ENCODE data around the gene COL7A1. TPM values are rescaled to one million over a fixed set of nuclear protein-coding genes. Genes with fewer than 3 reads are reported as not detected.

Gene COL7A1
- total and polyA plus RNA-seq, 2 donors (not counting 1 experiment from before 2014, with no cell fraction given), result 0.75 to 2.1 TPM

DNA sequence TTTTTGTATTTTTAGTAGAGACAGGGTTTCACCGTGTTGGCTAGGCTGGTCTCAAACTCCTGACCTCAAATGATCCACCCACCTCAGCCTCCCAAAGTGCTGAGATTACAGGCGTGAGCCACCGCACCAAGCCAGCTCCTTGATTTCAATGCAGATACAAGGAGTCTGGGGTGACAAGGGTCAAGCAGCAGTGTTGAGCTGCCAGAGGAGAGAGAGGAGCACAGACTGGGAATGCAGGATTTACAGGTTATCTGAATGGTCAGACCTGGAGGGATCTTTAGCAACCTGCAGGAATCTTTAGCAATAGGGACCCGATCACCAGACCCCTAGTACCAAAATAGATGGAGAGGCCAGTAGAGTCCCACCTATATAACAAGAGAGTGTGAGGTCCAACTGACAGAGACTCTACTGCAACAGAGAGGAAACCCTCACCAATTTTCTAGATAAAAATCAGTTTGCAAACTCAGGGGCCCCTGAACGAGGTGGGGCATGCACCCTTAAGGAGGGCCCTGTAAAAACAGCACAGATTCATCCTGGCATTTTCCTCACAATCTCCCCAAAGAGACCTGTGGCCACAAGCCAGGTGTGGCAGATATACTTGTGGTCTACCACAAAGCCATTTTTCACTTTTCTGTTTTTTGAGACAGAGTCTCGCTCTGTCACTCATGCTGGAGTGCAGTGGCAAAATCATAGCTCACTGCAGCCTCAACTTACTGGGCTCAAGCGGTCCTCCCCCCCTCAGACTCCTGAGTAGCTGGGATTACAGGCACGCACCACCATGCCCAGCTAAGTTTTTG is 80.5 kb downstream of the COL7A1 start:
- intact Hi-C loops (cut with micrococcal nuclease), result no loop called here
- Mint-ChIP-seq H3K27ac (no peak overlapping the region), H3K4me3 (no peak overlapping the region), H3K9me3 (ENCODE audit: insufficient read depth) (no peaks in the 10 kb centered on the region), H3K4me1 (peaks cover 4% of the 10 kb centered on the region), H3K27me3 (peaks cover 6% of the 10 kb centered on the region)
- Histone ChIP-seq H3K9ac (ENCODE audit: low read length) (no peak overlapping the region), H3K4me3 (ENCODE audit: control extremely low read depth in 1 of 5, extremely low read depth in 1 of 5, insufficient read depth in 1 of 5, low read depth in 2 of 5, low read length in 4 of 5) (no peak overlapping the region), H3K27ac (ENCODE audit: low read length in 2 of 2) (no peak overlapping the region), H2AFZ (ENCODE audit: insufficient read depth, low read depth, low read length, poor library complexity, severe bottlenecking) (no peak overlapping the region), H3K36me3 (replicated peaks in 1 of 2; ENCODE audit: control extremely low read depth in 1 of 2, control insufficient read depth in 1 of 2, extremely low read depth in 1 of 2, insufficient read depth in 2 of 2, low read length in 1 of 2) (no peaks in the 10 kb centered on the region), H3K9me3 (ENCODE audit: control extremely low read depth in 1 of 3, control insufficient read depth in 2 of 3, insufficient read depth in 1 of 3, low read length in 2 of 3) (no peaks in the 10 kb centered on the region), H3K4me1 (ENCODE audit: control insufficient read depth in 2 of 2, insufficient read depth in 2 of 2, low read length in 2 of 2) (peaks cover 0 to 8% of the 10 kb centered on the region in 2 donors), H3K79me2 (ENCODE audit: control insufficient read depth, insufficient read depth, low read length) (no peaks in the 10 kb centered on the region), H3K27me3 (replicated peaks in 1 of 4; ENCODE audit: control extremely low read depth in 1 of 4, control insufficient read depth in 3 of 4, insufficient read depth in 4 of 4, low read length in 3 of 4) (peaks cover 0 to 4% (median 0%) of the 10 kb centered on the region in 4 experiments), H3K4me2 (replicated peaks; ENCODE audit: low read depth, low read length, poor library complexity, severe bottlenecking) (no peak overlapping the region), H4K20me1 (ENCODE audit: control insufficient read depth, insufficient read depth, low read length, poor library complexity, severe bottlenecking) (no peaks in the 10 kb centered on the region)
- ChIA-PET POLR2A (interaction anchor here (0.7 kb wide), 1 partner anchor 7 kb away, joined by 3 read pairs; no protein-coding TSS in a partner anchor), CTCF (interaction anchor here (0.9 to 1.9 kb wide), 2 partner anchors 17 to 114 kb away, joined by 3 to 8 read pairs; no protein-coding TSS in a partner anchor)
- TF ChIP-seq, protein P1, sequence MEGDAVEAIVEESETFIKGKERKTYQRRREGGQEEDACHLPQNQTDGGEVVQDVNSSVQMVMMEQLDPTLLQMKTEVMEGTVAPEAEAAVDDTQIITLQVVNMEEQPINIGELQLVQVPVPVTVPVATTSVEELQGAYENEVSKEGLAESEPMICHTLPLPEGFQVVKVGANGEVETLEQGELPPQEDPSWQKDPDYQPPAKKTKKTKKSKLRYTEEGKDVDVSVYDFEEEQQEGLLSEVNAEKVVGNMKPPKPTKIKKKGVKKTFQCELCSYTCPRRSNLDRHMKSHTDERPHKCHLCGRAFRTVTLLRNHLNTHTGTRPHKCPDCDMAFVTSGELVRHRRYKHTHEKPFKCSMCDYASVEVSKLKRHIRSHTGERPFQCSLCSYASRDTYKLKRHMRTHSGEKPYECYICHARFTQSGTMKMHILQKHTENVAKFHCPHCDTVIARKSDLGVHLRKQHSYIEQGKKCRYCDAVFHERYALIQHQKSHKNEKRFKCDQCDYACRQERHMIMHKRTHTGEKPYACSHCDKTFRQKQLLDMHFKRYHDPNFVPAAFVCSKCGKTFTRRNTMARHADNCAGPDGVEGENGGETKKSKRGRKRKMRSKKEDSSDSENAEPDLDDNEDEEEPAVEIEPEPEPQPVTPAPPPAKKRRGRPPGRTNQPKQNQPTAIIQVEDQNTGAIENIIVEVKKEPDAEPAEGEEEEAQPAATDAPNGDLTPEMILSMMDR (IDR thresholded peaks at IDR 0.05), result no peak
- TF ChIP-seq EZH2 (IDR thresholded peaks at IDR 0.05; ENCODE audit: borderline replicate concordance, insufficient read depth, low read depth, low read length, poor library complexity, severe bottlenecking), result no peak
- 49% methylated on average over 6 of the region's 8 CpGs for WGBS (ENCODE audit: insufficient coverage)
- ATAC-seq (ENCODE audit: low read depth), result no peak
- no peak for DNase-seq

Small RNA genes within 50 kb of the gene (small RNA-seq; reads per million reads assigned to genes)
- gene MIR6823 (ENCODE audit: insufficient read length, low read depth, low replicate concordance), result not detected

Other genes with a start within 250 kb of the COL7A1 start
- not detected in 2 replicates for gene FBXW12, start 223.1 kb downstream of the COL7A1 start, total RNA-seq
- gene FBXW12, start 223.1 kb downstream of the COL7A1 start, polyA plus RNA-seq, result not detected in 2 replicates
- 3.9 and 5.0 TPM in 2 replicates for gene PLXNB1, start 165.2 kb downstream of the COL7A1 start, total RNA-seq
- gene PLXNB1, start 165.2 kb downstream of the COL7A1 start, polyA plus RNA-seq, result 0.95 and 1.6 TPM in 2 replicates
- 5.0 and 6.2 TPM in 2 replicates for gene CCDC51, start 155.2 kb downstream of the COL7A1 start, total RNA-seq
- 4.5 and 5.9 TPM in 2 replicates for gene CCDC51, start 155.2 kb downstream of the COL7A1 start, polyA plus RNA-seq
- gene TMA7, start 155.1 kb downstream of the COL7A1 start, total RNA-seq, result 185 and 194 TPM in 2 replicates
- gene TMA7, start 155.1 kb downstream of the COL7A1 start, polyA plus RNA-seq, result 169 and 191 TPM in 2 replicates
- 11.6 and 14.3 TPM in 2 replicates for gene ATRIP, start 148.6 kb downstream of the COL7A1 start, total RNA-seq
- 10.5 and 12.6 TPM in 2 replicates for gene ATRIP, start 148.6 kb downstream of the COL7A1 start, polyA plus RNA-seq
- gene SHISA5, start 91.2 kb downstream of the COL7A1 start, total RNA-seq, result 145 and 147 TPM in 2 replicates
- gene SHISA5, start 91.2 kb downstream of the COL7A1 start, polyA plus RNA-seq, result 133 and 183 TPM in 2 replicates
- 3.2 and 3.3 TPM in 2 replicates for gene PFKFB4, start 38.5 kb downstream of the COL7A1 start, total RNA-seq
- 1.3 and 1.7 TPM in 2 replicates for gene PFKFB4, start 38.5 kb downstream of the COL7A1 start, polyA plus RNA-seq
- gene UCN2, start 31.5 kb downstream of the COL7A1 start, total RNA-seq, result not detected in 2 replicates
- not detected in 2 replicates for gene UCN2, start 31.5 kb downstream of the COL7A1 start, polyA plus RNA-seq
- 98.9 and 99.9 TPM in 2 replicates for gene UQCRC1, start 14.3 kb upstream of the COL7A1 start, total RNA-seq
- 132 and 195 TPM in 2 replicates for gene UQCRC1, start 14.3 kb upstream of the COL7A1 start, polyA plus RNA-seq
- not detected in 2 replicates for gene TMEM89, start 26.4 kb upstream of the COL7A1 start, total RNA-seq
- gene TMEM89, start 26.4 kb upstream of the COL7A1 start, polyA plus RNA-seq, result not detected in 2 replicates
- gene SLC26A6, start 40.1 kb upstream of the COL7A1 start, total RNA-seq, result 26.7 and 30.6 TPM in 2 replicates
- gene SLC26A6, start 40.1 kb upstream of the COL7A1 start, polyA plus RNA-seq, result 22.5 and 24.0 TPM in 2 replicates
- 2.5 and 2.8 TPM in 2 replicates for gene CELSR3, start 67.6 kb upstream of the COL7A1 start, total RNA-seq
- gene CELSR3, start 67.6 kb upstream of the COL7A1 start, polyA plus RNA-seq, result 1.2 and 2.4 TPM in 2 replicates
- 19.1 and 19.7 TPM in 2 replicates for gene NCKIPSD, start 90.6 kb upstream of the COL7A1 start, total RNA-seq
- 14.6 and 24.6 TPM in 2 replicates for gene NCKIPSD, start 90.6 kb upstream of the COL7A1 start, polyA plus RNA-seq
- 138 and 140 TPM in 2 replicates for gene IP6K2, start 121.9 kb upstream of the COL7A1 start, total RNA-seq
- gene IP6K2, start 121.9 kb upstream of the COL7A1 start, polyA plus RNA-seq, result 132 and 158 TPM in 2 replicates

Measured in B cell (primary cell).